HEK293T (cell line): ENCODE measurements around the gene ACADVL.

Experiments
- ARNT ChIP-seq: fragments of 450-650 bp; IDR thresholded peaks from 2 replicates; pipeline ENCODE4 v1.6.1; 2017; ENCODE audit warnings: mild to moderate bottlenecking
- CTBP1 ChIP-seq: fragments of 450-650 bp; IDR thresholded peaks from 2 replicates; pipeline ENCODE4 v1.6.1; 2016; ENCODE audit warnings: borderline replicate concordance
- FOXA1 ChIP-seq: fragments of 450-650 bp; IDR thresholded peaks from 2 replicates; pipeline ENCODE4 v1.6.1; 2016; ENCODE audit warnings: mild to moderate bottlenecking
- SP1 ChIP-seq: fragments of 450-650 bp; IDR thresholded peaks from 2 replicates; pipeline ENCODE4 v1.6.1; 2017

- TF ChIP-seq SP1 = no peak
- no peak for TF ChIP-seq ARNT
- no peak for TF ChIP-seq FOXA1
- TF ChIP-seq CTBP1 = no peak
Observed at GRCh38 chr17:7229504-7229903, 9.8 kb downstream of the ACADVL start.
